Mesodermal cell (in vitro differentiated cells): ENCODE results near the gene SRL.

Experiments
- H3K27ac ChIP-seq: 2 replicates; pipeline ENCODE4 v1.7.0; 2013; ENCODE audit warnings: mild to moderate bottlenecking, low read depth, low read length, moderate library complexity; ENCODE audit not compliant: severe bottlenecking
- H3K36me3 ChIP-seq: 2 replicates; pipeline ENCODE4 v1.7.1; 2013; ENCODE audit warnings: mild to moderate bottlenecking, low read length, moderate library complexity; ENCODE audit not compliant: control insufficient read depth, insufficient read depth
- H3K4me1 ChIP-seq: one replicate; pipeline ENCODE4 v1.7.1; 2013; ENCODE audit warnings: mild to moderate bottlenecking, low read length; ENCODE audit not compliant: insufficient read depth, control insufficient read depth, poor library complexity, severe bottlenecking
- H3K4me3 ChIP-seq: 2 replicates; pipeline ENCODE4 v1.7.0; 2013; ENCODE audit warnings: low read length, control low read depth, mild to moderate bottlenecking; ENCODE audit not compliant: insufficient read depth, poor library complexity, severe bottlenecking; ENCODE audit errors: extremely low read depth
- H3K9me3 ChIP-seq: 2 replicates; pipeline ENCODE4 v1.7.1; 2013; ENCODE audit warnings: mild to moderate bottlenecking, low read length, moderate library complexity; ENCODE audit not compliant: control insufficient read depth
- WGBS, 2 experiments: methylation state at CpG; one replicate each; pipeline ENCODE4 v1.1.5; 2013; ENCODE audit warnings: missing lambda C conversion rate in 2 of 2; ENCODE audit not compliant: insufficient coverage in 2 of 2; 5-methylcytosine and 5-hydroxymethylcytosine counted together

The SRL gene

GRCh38 chr16:4244254-4245076, 2.6 kb upstream of the SRL start:
- H3K4me3 ChIP-seq = no peak overlapping the region
- peaks cover 8% of the 10 kb centered on the region for H3K9me3 ChIP-seq
- H3K36me3 ChIP-seq = no peaks in the 10 kb centered on the region
- no peak overlapping the region for H3K27ac ChIP-seq
- peaks cover 5% of the 10 kb centered on the region for H3K4me1 ChIP-seq
- 88 to 96% methylated on average over 6 to 7 of the region's 10 CpGs for WGBS, 2 experiments

- Histone ChIP-seq H3K9me3 (peaks cover 8% of the 10 kb centered on the region), H3K27ac (no peak overlapping the region), H3K36me3 (no peaks in the 10 kb centered on the region), H3K4me1 (peaks cover 5% of the 10 kb centered on the region), H3K4me3 (no peak overlapping the region)
- 88 to 90% methylated on average over 13 to 17 of the region's 17 CpGs for WGBS, 2 experiments
Measured at GRCh38 chr16:4241258-4241927, 487 bp downstream of the SRL start.

- Histone ChIP-seq H3K36me3 (no peaks in the 10 kb centered on the region), H3K9me3 (peaks cover 8% of the 10 kb centered on the region), H3K27ac (no peak overlapping the region), H3K4me3 (no peak overlapping the region), H3K4me1 (peaks cover 5% of the 10 kb centered on the region)
- WGBS, 2 experiments = 63 to 74% methylated on average over 11 to 12 of the region's 12 CpGs
Measured at GRCh38 chr16:4240624-4241023, 1.3 kb downstream of the SRL start.

- Histone ChIP-seq H3K4me3 (no peak overlapping the region), H3K4me1 (peaks cover 5% of the 10 kb centered on the region), H3K27ac (no peak overlapping the region), H3K9me3 (peaks cover 8% of the 10 kb centered on the region), H3K36me3 (no peaks in the 10 kb centered on the region)
- 92 to 93% methylated on average over 15 to 17 of the region's 19 CpGs for whole genome bisulfite sequencing, 2 experiments
Measured at GRCh38 chr16:4239682-4240175, 2.2 kb downstream of the SRL start.

- Histone ChIP-seq H3K4me3 (no peak overlapping the region), H3K9me3 (peaks cover 6% of the 10 kb centered on the region), H3K27ac (no peak overlapping the region), H3K36me3 (no peaks in the 10 kb centered on the region), H3K4me1 (peaks cover 5% of the 10 kb centered on the region)
- WGBS, 2 experiments = 93 to 97% methylated on average over 3 to 4 of the region's 5 CpGs
Measured at GRCh38 chr16:4239020-4239419, 2.9 kb downstream of the SRL start.

GRCh38 chr16:4233431-4233830, 8.4 kb downstream of the SRL start:
- Histone ChIP-seq H3K36me3 (no peaks in the 10 kb centered on the region), H3K9me3 (no peaks in the 10 kb centered on the region), H3K4me1 (no peaks in the 10 kb centered on the region), H3K4me3 (no peak overlapping the region), H3K27ac (no peak overlapping the region)
- 80 to 91% methylated on average over 1 to 2 of the region's 4 CpGs for WGBS, 2 experiments

- Histone ChIP-seq H3K4me1 (no peaks in the 10 kb centered on the region), H3K36me3 (no peaks in the 10 kb centered on the region), H3K9me3 (no peaks in the 10 kb centered on the region), H3K27ac (no peak overlapping the region), H3K4me3 (no peak overlapping the region)
- WGBS, 2 experiments = 91 to 92% methylated on average over 10 to 12 of the region's 14 CpGs
Measured at GRCh38 chr16:4232541-4233386, 9.1 kb downstream of the SRL start.

- Histone ChIP-seq H3K36me3 (no peaks in the 10 kb centered on the region), H3K4me1 (no peaks in the 10 kb centered on the region), H3K4me3 (no peak overlapping the region), H3K9me3 (no peaks in the 10 kb centered on the region), H3K27ac (no peak overlapping the region)
- WGBS, 2 experiments = 90 to 98% methylated on average over 7 to 8 of the region's 11 CpGs
Measured at GRCh38 chr16:4231886-4232285, 10.0 kb downstream of the SRL start.

GRCh38 chr16:4231367-4231766, 10.5 kb downstream of the SRL start:
- H3K9me3 ChIP-seq = no peaks in the 10 kb centered on the region
- no peaks in the 10 kb centered on the region for H3K4me1 ChIP-seq
- no peak overlapping the region for H3K27ac ChIP-seq
- no peak overlapping the region for H3K4me3 ChIP-seq
- 92 to 93% methylated on average over 10 of the region's 10 CpGs for WGBS, 2 experiments
- no peaks in the 10 kb centered on the region for H3K36me3 ChIP-seq

GRCh38 chr16:4227040-4227332, 14.9 kb downstream of the SRL start:
- 68 to 79% methylated on average over 2 of the region's 2 CpGs for WGBS, 2 experiments
- Histone ChIP-seq H3K27ac (no peak overlapping the region), H3K36me3 (no peaks in the 10 kb centered on the region), H3K4me3 (no peak overlapping the region), H3K9me3 (no peaks in the 10 kb centered on the region), H3K4me1 (no peaks in the 10 kb centered on the region)
